Mucosa of rectum (tissue), 2 donors: ENCODE results near the gene EHBP1L1.

Source experiments
- H3K27ac ChIP-seq, 2 donors: one replicate each; pipeline ENCODE4 v1.7.0; 2013; ENCODE audit warnings: inconsistent platforms in 2 of 2, low read depth in 2 of 2, low read length in 2 of 2
- H3K27me3 ChIP-seq, 2 donors: one replicate each; pipeline ENCODE4 v1.7.0; 2013; ENCODE audit warnings: low read length in 2 of 2; ENCODE audit not compliant: control insufficient read depth in 2 of 2, insufficient read depth in 2 of 2
- H3K36me3 ChIP-seq, 2 donors: one replicate each; pipeline ENCODE4 v1.7.0; 2013; ENCODE audit warnings: low read length in 2 of 2; ENCODE audit not compliant: control insufficient read depth in 2 of 2, insufficient read depth in 2 of 2
- H3K4me1 ChIP-seq, 2 donors: one replicate each; pipeline ENCODE4 v1.7.0; 2013; ENCODE audit warnings: low read length in 2 of 2, mild to moderate bottlenecking in 1 of 2; ENCODE audit not compliant: control insufficient read depth in 2 of 2, insufficient read depth in 2 of 2
- H3K4me3 ChIP-seq, 2 donors: one replicate each; pipeline ENCODE4 v1.7.0; 2013; ENCODE audit warnings: low read length in 2 of 2
- H3K9ac ChIP-seq, 2 donors: one replicate each; pipeline ENCODE4 v1.7.0; 2013; ENCODE audit warnings: low read length in 2 of 2, low read depth in 1 of 2, mild to moderate bottlenecking in 1 of 2
- H3K9me3 ChIP-seq, 2 donors: one replicate each; pipeline ENCODE4 v1.7.0; 2013; ENCODE audit warnings: low read length in 2 of 2; ENCODE audit not compliant: control insufficient read depth in 2 of 2
- donor health status: healthy.
- donor health status: Normal muscosa, but diverticular disease.

Gene EHBP1L1

DNA sequence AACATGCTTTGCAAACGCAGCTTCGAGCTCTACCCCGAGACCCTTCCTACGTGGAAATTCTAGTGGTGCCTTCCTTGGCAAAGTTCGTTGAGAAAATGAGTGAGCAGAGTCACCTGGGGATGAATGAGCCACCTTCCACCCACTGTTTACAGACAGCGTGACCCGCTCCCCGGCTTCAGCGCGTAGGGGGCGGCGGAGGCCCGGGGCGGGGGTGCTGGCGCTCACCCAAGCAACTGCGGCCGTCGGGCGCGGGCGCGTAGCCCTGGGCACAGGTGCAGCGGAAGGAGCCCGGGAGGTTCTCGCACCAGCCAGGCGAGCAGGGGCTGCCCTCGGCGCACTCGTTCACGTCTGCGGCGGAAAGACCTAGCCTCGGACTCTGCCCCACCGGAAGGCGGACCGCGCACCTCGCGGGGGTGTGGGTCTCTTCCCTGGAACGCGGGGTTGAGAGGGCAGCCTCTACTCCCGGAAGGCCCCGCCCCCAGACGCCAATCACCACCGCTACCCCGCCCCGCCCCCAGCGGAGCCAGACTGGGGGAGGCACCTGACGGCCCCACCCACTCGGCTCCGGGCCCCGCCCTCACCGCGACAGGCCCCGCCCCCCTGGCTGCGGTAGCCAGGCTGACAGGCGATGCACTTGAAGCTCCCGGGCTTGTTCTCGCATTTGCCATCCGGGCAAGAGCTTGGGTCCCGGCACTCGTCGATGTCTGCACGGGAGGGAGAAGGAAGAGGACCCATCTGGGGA lies 29.5 kb upstream of the EHBP1L1 start:
- Histone ChIP-seq H3K27me3 (no peaks in the 10 kb centered on the region), H3K9ac (peak overlapping the region; percentile 56 to 66), H3K27ac (peak overlapping the region; percentile 79 to 89), H3K36me3 (peaks cover 0 to 6% of the 10 kb centered on the region in 2 donors), H3K4me3 (peak overlapping the region; percentile 70 to 73), H3K9me3 (no peaks in the 10 kb centered on the region), H3K4me1 (peaks cover 8 to 15% of the 10 kb centered on the region in 2 donors)

DNA sequence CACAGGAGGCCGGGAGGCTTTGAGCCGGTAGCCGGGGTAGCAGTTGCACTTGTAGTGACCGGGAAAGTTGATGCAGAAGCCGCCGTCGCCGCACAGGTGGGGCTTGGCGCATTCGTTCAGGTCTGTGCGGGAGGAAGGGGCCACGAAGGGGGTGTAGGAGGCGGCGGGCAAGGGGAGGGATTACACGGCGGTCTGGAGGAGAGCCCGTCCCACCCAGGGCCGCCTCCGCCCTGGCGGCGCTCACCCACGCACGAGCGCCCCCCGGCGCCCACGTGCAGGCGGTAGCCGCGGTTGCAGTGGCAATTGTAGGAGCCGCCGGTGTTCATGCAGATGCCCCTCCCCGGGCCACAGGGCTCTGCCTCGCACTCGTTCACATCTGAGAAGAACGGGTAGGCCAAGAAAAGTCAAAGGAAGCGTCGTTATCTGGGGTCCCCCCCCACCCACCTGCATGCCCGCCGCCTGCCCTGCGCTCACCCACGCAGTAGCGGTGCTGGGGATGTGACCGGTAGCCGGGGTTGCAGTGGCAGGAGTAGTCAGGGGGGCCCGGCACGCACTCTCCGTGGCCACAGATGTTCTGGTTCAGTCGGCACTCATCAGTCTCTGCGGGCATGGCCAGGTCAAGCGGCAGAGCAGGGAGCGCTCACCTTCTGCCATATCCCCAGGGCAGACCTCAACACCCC lies 28.3 kb upstream of the EHBP1L1 start:
- Histone ChIP-seq H3K4me3 (no peak overlapping the region), H3K27me3 (no peaks in the 10 kb centered on the region), H3K36me3 (peaks cover 0 to 8% of the 10 kb centered on the region in 2 donors), H3K9ac (no peak overlapping the region), H3K4me1 (peaks cover 13 to 24% of the 10 kb centered on the region in 2 donors), H3K9me3 (no peaks in the 10 kb centered on the region), H3K27ac (no peak overlapping the region)

DNA sequence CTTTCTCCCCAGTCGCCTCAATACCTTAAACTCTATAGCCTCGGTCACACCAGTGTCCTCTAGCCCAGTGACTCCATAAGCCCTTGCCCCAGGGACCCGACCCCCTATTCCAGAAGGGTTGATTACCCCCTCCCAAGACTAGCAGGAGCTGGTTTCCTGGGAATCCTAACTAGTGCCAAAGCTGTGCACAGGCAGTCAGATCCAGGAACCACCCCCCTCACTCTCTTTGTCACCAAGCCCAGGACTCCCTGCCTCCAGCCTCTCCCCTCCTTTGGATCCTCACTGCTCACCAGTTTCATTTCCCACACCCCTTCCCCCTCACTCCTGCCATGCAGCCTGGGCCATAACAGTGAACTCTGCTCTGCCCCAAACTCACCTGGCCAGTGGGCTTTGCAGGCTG lies 27.5 kb upstream of the EHBP1L1 start:
- Histone ChIP-seq H3K27ac (no peak overlapping the region), H3K4me3 (no peak overlapping the region), H3K4me1 (peaks cover 16 to 26% of the 10 kb centered on the region in 2 donors), H3K9ac (no peak overlapping the region), H3K27me3 (no peaks in the 10 kb centered on the region), H3K9me3 (no peaks in the 10 kb centered on the region), H3K36me3 (peaks cover 0 to 3% of the 10 kb centered on the region in 2 donors)

DNA sequence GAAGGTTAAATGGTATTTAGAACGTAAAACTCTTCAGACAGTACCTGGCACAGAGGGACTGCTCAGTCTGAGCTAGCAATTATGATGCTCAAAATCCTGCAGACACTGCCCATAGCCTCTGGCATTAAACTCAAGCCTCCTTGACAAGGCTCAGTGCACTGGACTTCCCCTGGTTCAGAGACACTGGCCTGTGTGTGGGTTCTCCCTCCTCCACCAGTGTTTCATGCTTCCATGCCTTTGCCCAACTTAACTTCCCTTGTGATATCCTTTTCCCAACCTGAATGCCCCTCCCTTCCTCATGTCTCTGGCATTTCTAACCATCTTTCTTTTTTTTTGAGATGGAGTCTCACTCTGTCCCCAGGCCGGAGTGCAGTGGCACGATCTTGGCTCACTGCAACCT lies 26.8 kb upstream of the EHBP1L1 start:
- Histone ChIP-seq H3K4me1 (peaks cover 21 to 26% of the 10 kb centered on the region in 2 donors), H3K27me3 (no peaks in the 10 kb centered on the region), H3K4me3 (no peak overlapping the region), H3K9me3 (no peaks in the 10 kb centered on the region), H3K27ac (no peak overlapping the region), H3K9ac (no peak overlapping the region), H3K36me3 (peaks cover 0 to 3% of the 10 kb centered on the region in 2 donors)

DNA sequence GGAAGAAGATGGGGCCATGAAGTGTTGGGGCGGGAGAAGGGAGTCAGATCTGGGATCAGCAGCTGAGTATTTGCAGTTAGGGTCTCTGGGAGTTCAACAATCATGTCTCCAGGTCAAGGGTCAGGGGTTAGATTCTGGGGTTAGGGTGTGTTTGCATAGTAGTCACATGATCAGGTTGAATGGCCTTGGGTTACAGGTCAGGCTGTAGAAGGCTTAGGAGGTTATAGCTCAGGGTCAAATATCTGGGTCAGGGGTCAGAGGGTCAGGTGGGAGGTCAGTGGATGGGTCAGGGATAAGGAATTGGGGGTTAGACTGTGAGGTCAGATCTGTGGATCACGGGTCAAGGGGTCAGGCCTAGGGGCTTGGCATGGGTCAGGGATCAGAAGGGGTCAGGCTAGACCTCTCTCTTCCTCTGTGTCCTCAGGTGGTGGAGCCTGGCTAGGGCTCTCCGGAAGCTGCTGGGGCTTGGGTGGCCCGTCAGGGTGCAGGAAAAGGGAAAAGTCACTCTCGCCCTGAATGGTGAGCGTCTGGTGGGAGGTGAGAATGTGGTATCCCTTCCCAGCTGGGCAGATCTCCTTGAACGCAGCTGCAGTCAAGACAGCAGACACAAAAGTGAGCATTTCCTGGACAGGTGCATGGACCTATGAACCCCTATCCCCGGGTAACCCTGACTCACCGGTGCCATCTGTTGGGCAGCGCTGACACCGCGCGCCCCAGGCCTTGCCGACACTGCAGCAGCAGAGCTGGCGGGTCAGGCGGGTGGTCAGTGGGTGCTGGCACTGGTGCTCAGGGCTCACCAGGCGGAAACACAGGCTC lies 24.1 kb upstream of the EHBP1L1 start:
- Histone ChIP-seq H3K4me3 (peak overlapping the region; percentile 23 to 66), H3K9ac (peak overlapping the region; percentile 63 to 66), H3K36me3 (peaks cover 0 to 3% of the 10 kb centered on the region in 2 donors), H3K27me3 (no peaks in the 10 kb centered on the region), H3K4me1 (peaks cover 24 to 28% of the 10 kb centered on the region in 2 donors), H3K27ac (peak overlapping the region; percentile 88 to 93), H3K9me3 (no peaks in the 10 kb centered on the region)

DNA sequence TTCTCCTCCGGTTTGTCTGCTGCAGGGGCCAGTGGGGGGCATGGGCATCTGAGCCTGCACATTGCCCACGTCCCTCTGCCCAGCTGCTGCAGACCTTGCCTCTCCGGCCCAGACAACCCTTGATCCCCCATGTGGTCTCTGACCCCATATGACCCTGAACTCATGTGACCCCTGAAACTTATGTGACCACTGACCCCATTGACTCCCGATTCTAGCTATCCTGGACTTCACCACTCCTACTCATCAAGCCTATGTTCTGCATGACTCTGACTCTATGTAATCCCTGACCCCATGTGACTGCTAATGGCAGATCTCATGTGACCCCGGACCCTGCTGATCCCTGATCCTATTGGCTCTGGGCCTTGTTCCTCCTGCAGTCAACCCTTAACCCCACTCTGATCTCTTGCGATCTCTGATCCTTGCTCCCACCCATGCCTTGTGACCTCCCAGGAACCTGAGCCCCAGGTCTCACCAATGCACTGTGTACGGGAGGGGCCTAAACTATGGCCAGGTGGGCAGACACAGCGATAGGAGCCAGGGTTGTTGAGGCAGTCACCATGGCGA lies 23.4 kb upstream of the EHBP1L1 start:
- no peaks in the 10 kb centered on the region for H3K27me3 ChIP-seq
- H3K9ac ChIP-seq = no peak overlapping the region
- peaks cover 0 to 3% of the 10 kb centered on the region in 2 donors for H3K36me3 ChIP-seq
- no peaks in the 10 kb centered on the region for H3K9me3 ChIP-seq
- H3K27ac ChIP-seq = no peak overlapping the region
- H3K4me1 ChIP-seq = peaks cover 24 to 31% of the 10 kb centered on the region in 2 donors
- H3K4me3 ChIP-seq = no peak overlapping the region

DNA sequence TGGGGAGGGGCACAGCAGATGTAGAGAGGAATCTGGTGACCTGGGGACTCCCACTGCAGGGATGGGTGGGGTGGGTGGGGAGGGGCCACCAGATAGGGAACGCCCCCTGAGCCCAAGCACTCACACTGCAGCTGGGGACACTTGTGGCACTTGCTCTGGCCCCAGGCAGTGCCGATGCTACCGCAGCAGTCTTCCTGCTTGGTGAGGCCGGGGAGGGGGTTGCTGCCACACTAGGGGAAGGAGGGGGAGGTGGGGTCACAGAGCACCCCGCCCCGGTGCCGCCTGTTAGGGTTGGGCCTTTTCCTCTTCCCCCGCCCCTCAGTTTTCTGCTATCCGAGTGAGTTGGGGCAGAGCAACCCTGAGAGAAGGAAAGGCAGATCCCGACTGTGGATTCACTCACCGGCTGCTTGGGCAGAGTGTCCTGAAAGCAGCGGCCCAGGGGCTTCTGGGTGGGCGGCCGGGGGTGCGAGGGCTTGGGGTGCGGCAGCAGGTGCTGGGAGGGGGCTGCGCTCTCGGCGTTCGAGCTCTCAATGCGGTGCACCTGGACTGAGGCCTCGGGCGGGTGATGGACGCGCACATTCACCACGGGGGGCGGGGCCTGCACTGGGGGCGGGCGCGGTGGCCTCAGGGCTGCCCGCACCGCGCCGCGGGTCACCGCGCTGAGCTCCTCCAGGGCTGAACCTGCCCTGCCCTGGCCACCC lies 22.4 kb upstream of the EHBP1L1 start:
- no peaks in the 10 kb centered on the region for H3K9me3 ChIP-seq
- no peak overlapping the region for H3K27ac ChIP-seq
- no peak overlapping the region for H3K4me3 ChIP-seq
- H3K27me3 ChIP-seq = no peaks in the 10 kb centered on the region
- no peak overlapping the region for H3K9ac ChIP-seq
- peaks cover 24 to 31% of the 10 kb centered on the region in 2 donors for H3K4me1 ChIP-seq
- peaks cover 0 to 3% of the 10 kb centered on the region in 2 donors for H3K36me3 ChIP-seq

DNA sequence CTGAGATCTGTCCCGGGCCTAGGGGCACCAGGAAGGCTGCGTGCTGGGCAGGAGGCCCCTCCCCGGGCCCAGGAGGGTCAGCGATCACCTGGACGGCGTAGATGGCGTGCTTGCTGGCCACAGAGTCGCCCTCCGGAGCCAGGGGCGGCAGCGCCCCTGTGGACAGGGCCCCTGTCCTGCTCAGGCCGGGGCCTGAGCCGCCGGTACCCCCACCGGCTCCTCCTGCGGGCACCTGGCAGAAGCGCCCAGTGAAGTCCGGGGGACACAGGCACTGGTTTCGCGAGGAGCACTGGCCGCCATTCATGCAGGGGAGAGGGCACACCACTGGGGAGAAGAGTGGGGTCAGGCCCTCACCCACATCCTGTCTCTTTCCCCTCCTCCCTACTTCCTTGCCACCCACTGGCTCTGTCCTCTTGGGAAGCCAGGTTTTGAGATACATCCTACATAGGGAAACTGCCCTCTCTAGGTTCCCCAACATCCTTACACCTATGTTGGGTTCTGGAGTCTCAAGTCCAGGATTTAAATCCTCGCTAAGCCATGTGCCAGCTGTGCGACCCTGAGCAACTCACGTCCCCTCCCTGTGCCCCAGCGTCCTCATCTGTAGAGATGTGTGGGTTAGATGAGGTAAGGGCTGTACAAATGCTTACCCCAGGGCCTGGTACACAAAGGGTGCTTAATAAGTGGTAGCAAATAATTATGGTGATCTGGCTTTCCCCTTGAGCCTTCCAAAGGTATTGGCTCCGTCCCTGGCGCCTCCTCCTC lies 21.6 kb upstream of the EHBP1L1 start:
- Histone ChIP-seq H3K27ac (no peak overlapping the region), H3K9me3 (no peaks in the 10 kb centered on the region), H3K9ac (no peak overlapping the region), H3K36me3 (peaks cover 0 to 3% of the 10 kb centered on the region in 2 donors), H3K4me3 (no peak overlapping the region), H3K27me3 (no peaks in the 10 kb centered on the region), H3K4me1 (peaks cover 31 to 37% of the 10 kb centered on the region in 2 donors)

DNA sequence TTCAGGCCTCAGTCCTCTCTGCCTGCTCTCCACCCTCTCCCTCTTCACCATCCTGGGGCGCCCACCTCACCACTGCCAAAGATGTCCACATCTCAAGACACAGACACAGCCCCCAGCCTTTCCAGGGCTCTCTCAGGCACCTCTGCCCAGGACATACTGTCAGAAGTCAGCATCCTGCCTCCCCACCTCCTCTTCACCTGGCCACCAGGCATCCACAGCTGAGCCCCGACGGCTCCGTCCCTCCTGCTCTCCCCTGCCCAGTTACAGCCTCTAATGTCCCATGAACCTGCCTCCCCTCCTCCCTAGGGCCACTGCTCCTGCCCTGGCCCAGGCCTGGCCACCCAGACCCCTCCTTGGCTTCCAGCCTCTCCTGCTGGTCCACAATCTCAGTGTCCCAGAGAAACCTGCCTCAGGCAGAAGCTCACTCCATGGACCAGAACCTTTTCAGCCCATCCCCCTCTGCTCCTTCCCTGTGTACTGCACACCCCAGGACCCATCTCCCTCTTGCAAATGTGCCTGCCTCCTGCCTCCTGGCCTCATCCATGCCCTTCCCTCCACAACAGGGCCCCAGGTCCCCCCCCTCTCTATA lies 20.9 kb upstream of the EHBP1L1 start:
- no peaks in the 10 kb centered on the region for H3K27me3 ChIP-seq
- peaks cover 37 to 38% of the 10 kb centered on the region in 2 donors for H3K4me1 ChIP-seq
- no peak overlapping the region for H3K9ac ChIP-seq
- no peak overlapping the region for H3K27ac ChIP-seq
- H3K4me3 ChIP-seq = no peak overlapping the region
- H3K36me3 ChIP-seq = peaks cover 0 to 3% of the 10 kb centered on the region in 2 donors
- no peaks in the 10 kb centered on the region for H3K9me3 ChIP-seq
